ENCODE results near the gene SEC16B.

SEC16B gene

DNA sequence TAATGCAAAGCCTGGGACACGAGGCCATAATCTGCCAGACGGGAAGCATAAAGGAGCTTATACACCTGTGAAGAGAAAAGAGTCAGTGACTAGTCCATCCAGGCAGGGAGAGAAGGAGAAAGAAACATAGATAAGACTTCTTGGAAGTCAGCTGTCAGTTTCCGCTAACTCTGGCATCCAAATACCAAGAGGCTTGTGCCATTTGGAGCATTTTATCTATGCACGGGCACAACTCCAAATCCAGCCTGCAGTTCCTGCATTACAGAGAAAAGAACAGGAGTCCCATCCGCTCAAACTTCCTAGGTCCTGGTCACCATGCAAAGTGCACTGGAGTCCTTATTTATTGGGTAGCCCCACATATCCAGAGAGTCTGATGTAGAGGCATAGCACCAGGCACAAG lies 27.9 kb downstream of the SEC16B start:
- DNase-seq = no peak

GRCh38 chr1:177940682-177941081 lies 29.2 kb downstream of the SEC16B start:
- no peak for DNase-seq

DNA sequence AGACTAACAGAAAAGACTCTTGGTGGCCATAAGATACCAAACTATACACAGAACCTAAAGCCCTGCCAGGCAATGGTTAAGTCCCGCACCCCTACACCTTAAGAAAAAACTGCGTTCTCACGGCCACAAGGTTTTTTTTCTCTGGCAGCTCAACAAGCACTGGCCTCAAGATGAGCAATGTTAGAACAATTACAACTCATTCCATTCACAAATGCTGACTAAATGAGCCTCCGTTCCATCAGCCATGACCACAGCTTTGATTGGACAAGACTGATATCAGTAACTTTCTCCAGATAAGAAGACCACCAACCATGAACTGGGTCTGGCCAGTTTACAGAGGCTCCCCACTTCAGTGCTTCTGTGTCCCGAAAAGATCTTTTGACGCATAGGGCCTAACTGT lies 31.9 kb downstream of the SEC16B start:
- DNase-seq = no peak

GRCh38 chr1:177937174-177937770 lies 32.6 kb downstream of the SEC16B start:
- no peak for DNase-seq

DNA sequence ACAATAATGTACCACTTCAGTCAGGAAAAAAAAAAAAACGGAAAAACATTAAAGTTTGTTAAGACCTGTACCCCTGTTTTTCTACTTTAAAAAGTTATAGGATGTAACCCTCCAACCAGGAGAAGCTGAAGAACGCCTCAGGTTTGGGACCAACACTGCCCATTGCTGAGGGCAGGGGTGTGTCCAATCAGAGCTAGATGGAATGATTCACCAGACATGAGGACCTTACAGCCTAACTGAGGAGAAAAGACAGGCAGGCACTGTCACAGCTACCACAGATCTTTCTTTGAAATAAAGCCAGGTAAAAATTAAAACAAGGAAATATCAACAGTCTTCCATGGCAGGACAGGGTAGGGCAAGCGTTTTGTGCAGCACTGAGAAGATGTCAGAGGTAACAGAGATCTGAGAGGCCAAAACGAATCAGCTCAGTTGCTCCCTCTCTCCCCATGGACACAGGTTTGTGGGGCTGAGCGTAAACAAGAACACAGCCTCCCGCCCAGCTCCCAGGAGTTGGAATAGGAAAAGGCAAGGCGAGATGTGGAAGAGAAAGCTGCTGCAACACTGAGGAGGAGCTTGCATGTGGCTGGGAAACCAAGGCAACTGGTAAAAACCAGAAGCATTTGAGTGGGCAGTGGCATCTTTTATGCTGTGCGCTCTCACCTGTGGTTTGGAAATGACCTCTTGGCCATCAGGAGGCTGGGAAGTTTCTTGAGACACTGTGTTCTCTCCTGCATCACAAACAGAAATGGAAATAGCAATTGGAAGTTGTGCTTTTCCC lies 34.0 kb downstream of the SEC16B start:
- DNase-seq = no peak

- DNase-seq = no peak
Measured at GRCh38 chr1:177934927-177935326, 34.9 kb downstream of the SEC16B start.

GRCh38 chr1:177934461-177934860 lies 35.4 kb downstream of the SEC16B start:
- DNase-seq = no peak

GRCh38 chr1:177933881-177934280 lies 36.0 kb downstream of the SEC16B start:
- DNase-seq = no peak

DNA sequence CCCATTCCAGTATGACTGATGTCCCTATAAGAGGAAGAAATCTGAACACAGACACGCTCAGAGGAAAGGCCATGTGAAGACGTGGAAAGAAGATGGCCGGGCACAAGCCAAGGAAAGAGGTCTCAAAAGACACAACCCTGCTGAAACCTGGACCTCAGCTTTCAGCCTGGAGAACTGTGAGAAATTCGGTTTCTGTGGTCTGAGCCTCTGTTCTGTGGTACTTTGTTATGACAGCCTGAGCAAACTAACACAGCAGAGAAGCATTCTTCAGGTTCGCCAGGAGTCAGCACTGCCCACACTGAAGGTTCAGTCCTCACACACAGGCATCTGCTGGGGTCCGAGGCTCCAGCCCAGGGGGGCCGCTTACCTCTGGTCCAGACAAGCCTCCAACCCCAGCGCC lies 37.7 kb downstream of the SEC16B start:
- no peak for DNase-seq

DNA sequence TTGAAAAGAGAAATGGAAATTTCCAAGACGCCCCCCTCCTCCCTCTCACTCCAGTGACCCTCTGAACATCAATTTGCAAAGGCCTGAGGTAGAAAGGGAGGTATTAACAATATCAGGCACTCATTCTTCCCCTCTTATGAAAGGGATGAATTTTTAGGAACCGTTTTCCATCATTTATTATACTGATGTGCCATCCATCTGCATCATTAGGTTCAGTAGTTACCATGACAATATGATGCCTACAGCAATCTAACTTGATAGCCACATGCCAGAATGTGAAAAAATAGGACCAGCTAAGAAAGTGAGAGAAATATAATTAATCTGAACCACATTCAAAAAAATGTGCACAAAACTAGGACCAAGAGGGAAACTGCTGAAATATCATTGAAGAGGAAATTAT lies 40.9 kb downstream of the SEC16B start:
- DNase-seq = no peak

DNA sequence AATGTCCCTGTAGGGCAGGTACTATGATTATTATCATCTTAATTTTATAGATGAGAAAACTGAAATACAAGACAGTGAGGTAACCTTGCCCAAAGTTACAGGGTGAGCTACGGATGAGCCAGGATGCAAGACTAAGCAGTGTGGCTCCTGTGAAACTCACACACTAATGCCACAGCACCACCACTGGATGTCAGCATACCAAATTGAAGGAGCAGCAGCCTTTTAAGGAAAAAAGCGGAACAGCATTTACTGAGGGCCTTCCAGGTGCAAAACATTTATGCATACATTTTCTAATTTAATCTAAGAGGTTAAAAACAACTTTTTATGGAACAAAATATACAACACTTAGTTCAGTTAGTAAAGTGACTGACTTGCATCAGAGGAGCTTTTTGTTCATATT lies 41.7 kb downstream of the SEC16B start:
- no peak for DNase-seq

DNA sequence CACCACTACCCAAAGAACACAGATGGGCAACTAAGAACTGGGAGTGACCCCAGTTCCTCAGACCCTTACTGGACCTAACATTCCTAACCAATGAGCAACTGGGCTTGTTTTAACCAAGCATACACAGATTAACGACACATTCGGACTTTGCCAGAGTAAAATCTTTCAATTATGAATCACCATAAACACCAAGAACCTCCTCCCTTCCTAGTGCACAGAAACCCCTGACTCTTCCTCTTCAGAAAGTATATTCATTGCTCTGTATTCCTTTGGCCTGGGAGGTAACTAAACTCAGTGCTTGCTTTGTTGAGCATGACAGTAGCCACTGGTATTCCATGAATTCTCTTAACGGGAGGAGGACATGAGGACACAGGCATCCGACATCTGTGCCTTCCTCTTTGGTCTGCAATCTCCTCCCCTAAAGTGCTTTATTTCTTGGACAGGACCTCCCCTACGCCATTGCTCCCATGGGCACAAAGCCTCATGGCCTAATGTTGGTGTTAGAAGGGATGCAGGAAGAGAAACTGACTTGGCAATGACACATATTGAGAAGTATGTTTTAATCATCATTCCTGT lies 42.7 kb downstream of the SEC16B start:
- DNase-seq = no peak

- no peak for DNase-seq
Measured at GRCh38 chr1:177926201-177926600, 43.7 kb downstream of the SEC16B start.

- DNase-seq = no peak
Measured at GRCh38 chr1:177925006-177925405, 44.9 kb downstream of the SEC16B start.

- no peak for DNase-seq
Measured at GRCh38 chr1:177923441-177923840, 46.4 kb downstream of the SEC16B start.

DNA sequence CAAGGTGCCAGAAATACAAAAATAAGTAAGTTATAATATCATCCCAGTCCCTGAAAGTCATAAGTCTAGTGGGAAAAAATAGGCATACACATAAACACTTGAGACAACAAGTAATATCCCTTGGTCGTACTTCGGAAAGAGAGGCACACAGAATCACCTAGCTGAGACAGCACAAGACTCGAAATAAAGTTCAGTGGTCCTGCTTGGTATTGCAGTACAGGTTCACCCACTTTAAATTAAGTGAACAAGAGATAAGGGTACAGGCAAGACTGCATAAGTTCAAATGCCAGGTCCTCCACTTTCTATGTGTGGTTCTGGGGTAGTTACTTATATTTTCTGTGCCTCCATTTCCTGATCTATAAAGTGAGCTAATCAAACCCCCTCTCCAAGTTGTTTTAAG lies 47.6 kb downstream of the SEC16B start:
- no peak for DNase-seq

DNA sequence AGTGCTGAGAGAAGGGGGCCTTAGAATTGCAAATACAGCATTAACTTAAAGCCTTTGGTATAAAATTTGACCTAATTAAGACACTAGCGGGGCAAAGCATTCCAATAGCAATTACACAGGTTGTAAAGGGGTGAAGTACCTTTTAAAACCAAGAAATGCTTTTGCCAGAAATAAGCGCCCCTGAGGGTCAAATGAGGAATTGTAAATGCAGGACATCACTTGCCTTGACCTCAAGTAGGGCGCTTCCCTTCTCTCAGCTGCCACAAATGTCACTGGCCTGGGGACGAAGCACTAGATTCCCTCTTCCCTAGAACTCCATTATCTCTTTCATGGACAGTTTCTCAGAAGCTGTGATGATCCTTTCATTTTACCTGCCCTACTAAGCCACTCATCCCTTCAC lies 48.3 kb downstream of the SEC16B start:
- DNase-seq = no peak

- DNase-seq = no peak
Measured at GRCh38 chr1:177920091-177920490, 49.8 kb downstream of the SEC16B start.

DNA sequence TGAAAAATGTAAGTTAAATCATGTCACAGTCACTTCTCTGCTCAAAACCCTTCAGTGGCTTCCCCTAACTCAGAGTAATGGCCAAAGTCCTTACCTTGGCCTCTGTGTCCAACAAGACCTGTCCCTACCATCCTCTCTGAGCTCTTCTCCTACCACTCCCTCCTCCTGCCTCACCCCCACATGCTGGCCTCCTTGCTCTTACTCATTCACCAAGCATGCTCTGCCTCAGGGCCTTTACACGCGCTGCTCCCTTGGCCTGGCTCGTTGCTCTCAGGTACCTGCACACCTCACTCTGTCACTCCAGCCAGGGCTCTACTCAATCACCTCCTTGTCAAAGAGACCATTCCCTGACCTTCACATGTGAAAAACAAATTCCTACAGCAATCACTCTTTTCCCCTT lies 54.2 kb downstream of the SEC16B start:
- no peak for DNase-seq

GRCh38 chr1:177914603-177915002 lies 55.3 kb downstream of the SEC16B start:
- no peak for DNase-seq

GRCh38 chr1:177913762-177914540 lies 55.9 kb downstream of the SEC16B start:
- no peak for DNase-seq

DNA sequence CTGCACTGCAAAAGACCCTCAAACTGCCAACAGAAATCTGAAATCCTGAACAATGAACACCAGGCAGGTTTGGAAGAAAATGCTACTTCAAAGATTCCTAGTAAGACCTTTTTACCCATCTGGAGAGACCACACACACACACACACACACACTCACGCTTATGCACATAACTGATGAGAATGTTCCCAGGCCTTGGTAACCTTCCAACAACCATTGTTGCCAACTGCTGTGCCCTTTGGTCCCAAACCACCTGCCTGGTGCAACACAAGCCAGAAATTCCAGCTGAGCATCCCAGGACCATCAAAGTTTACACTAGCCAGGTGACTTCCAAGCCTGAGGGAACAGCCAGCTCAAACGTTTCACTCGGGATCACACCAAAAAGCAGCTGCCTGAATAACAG lies 56.9 kb downstream of the SEC16B start:
- no peak for DNase-seq

GRCh38 chr1:177909416-177909815 lies 60.4 kb downstream of the SEC16B start:
- no peak for DNase-seq

DNA sequence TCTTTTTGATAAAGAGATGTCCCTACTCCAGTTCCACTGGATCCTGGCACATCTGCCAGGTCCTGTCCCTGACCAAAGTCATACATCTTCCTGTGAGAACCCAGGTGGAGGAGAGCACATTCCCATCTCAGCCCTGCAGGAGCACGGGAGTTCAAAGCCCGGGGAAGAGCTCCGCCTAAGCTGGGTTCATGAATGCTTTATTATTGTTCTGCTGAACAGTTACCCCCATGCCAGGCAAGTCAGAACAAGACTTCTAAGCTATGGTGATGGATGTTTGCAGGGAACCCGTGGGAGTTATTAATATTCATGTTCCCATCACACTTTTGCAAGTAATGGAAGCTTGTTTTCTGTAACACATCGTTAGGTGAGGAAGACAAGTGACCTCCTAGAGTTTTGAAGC lies 62.9 kb downstream of the SEC16B start:
- DNase-seq = no peak

Measured in CD4-positive, alpha-beta T cell treated with Interleukin-1 beta for 1 hour (primary cell).